Embryonic facial prominence (tissue), 1 donor: ENCODE data around the gene BABAM1.

Experiments
- DNase-seq: peaks from one replicate; pipeline ENCODE4 v3.0.0-alpha.2; 2016; ENCODE audit errors: extremely low spot score

The BABAM1 gene

GRCh38 chr19:17243211-17243829, 23.9 kb upstream of the BABAM1 start:
- DNase-seq: no peak

DNA sequence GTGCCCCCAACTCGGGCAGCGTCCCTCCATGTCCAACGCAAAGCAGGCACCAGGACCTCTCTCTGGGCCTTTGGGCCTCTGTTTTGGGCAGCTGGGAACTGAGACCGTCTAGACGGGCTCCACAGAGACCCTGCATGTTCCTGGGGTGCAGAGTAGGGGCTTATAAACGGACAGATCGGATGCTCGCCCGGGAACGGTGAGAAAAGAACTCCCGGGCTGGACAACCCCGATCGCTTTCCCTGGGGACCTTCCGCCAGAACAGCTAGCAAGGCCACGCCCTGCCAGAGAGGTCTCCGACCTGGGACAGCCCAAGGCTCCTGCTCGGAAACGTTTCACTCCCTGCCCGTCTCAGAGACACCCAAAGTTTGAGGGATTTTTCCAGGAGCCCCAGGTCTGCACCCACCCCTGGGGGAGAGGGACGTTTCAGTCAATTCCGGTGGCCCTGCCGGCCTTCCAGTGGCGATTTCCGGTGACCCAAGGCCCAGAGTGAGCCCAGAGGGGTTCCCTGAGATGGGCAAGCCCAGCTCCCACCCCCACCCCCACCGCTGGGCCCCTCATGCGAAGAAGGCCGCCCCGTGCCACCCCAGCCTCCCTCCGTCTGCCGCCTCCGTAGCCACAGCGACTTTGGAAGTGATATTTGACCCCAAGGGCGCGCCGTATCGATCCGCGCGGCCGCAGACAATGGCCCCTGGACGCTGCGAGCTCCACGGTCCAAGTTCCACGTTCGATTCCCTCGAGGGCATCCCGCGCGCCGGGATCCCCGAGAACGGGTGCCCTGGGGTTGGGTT, 23.2 kb upstream of the BABAM1 start:
- no peak for DNase-seq

DNA sequence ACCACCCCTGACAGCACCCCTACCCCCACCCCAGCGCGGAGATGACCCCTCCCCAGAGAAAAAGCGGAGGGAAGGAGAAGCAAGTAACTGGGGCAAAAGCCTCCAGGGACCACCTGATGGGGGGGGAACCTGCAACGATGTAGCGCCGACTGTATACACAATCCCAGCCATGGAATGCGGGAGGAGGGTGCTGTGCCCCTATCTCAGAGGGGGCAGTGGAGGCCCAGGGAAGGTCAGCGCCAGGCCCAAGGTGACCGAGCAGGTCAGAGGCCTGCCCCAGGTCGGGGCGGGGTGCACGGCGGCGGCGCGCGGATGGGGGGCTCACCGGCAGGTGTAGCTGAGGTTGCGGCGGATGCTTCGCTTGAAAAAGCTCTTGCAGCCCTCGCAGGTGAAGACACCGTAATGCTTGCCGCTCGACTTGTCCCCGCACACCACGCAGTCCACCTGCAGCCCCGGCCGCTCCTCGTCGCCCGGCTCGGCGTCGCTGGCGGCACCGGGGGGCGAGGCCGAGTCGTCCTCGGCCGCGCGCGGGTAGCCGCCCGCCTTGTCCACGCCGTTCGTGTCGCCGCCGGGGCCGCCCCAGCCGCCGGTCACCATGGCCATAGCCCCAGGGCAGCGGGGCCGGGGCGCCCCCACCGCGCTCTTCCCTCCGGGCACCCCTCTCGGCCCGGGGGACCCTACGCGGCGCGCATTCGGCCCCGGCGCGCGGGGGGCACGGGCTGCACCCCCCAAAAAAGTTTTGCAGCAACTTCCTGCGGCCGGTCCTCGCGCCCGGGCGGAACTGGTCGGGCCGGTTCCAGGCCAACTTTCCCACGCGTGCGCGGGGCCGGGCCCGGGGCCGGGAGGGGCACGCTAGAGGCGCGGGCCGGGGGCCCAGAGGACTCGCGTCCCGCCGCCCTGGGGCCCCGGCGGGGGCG, 22.4 kb upstream of the BABAM1 start:
- no peak for DNase-seq

DNA sequence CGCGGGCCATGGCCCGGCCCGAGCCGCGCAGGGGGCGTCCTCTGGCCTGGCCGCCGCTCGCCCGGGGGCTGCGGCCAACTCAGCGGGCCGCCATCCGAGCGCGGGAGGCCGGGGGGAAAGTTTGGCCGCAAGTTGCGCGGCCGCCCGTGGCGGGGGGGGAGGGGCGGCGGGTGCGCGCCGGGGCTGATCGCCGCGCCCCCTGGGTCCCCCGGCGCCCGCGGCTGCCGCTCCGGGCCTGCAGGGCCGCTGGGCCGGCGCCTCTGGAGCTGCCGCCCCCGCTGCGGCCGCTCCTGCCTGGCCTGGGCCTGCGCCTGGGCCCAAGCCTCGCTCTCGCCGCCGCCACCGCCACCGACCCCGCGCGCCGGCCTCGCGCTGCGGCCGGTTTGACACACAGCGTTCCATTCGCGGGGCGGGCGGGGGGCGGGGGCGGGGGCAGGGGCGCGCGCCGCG, 21.7 kb upstream of the BABAM1 start, which contains the start of gene NR2F6:
Gene NR2F6 (minus strand): TSS at position 385 of the 450 bp plus-strand sequence. CDS start 699 bp downstream, outside the sequence.
- no peak for DNase-seq

GRCh38 chr19:17246681-17247425, 20.4 kb upstream of the BABAM1 start:
- no peak for DNase-seq

DNA sequence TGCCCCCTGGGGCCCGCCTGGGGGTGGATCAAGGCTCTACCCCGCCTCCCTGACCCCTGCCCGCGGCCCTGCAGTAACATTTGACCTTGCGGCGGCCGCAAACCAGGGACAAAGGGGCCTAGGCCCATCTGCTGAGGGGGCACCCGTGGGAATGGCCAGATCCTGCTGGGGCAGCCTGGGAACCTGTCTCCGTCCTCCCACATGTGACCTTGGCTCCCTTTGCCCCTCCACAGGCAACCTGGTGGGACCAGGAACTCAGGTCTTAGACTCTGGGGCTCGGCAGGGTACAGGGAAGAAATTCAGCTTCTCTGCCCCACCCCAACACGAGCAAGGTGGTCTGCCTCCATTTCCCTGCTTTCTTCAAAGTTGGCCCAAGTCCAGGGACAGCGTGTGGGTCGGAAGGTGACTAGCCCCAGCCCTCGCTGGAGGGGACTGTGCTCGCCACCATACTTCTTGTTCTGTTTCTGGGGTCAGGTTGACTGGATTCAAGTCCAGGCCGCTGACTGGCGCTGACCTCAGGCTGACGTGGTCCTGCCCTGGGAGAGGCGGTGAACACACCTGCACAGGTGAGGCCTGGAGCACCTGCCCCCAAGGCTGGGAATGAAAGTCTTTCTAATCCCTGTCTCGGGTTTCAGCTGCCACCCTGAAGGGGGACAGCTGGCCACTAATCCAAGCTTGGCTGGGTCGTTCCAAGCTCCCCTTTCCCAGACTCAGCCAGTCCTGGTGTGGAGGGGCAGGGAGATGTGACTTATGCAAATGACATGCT, 19.0 kb upstream of the BABAM1 start:
- no peak for DNase-seq

DNA sequence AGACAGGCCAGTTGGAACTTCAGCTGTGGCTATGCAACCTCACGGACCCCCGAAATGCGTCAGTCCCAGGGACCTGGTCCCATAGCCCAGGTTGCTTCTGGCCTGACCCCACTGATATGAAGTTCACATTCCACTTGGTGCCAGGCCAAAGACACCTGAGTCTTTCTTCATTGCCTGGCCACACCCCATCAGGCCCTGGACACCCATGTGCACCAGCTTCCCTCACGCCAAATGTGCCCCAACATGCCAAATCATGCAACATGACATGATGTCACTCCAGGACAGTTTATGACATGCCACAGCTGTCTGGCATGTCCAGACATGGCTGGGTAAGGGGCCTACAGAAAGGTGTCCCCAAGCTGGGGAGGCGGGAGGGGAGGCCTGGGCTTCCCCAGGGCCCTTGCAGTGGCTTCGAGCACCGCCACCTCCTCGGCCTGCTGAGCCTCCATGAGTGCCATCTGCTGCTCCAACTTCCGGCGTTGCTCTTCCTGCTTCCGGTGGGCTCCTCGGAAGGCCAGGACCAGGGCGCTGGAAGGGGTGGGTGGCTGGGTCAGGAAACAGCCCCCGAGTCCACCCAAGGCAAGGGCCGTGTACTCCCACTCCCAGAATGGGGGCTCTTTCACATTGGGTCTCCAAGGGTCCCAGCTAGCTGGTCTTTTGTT, 17.2 kb upstream of the BABAM1 start:
- DNase-seq: no peak

- DNase-seq: no peak
These were observed 12.6 kb upstream of the BABAM1 start for GRCh38 chr19:17254636-17255035.

GRCh38 chr19:17255150-17255621, 12.1 kb upstream of the BABAM1 start:
- no peak for DNase-seq

DNA sequence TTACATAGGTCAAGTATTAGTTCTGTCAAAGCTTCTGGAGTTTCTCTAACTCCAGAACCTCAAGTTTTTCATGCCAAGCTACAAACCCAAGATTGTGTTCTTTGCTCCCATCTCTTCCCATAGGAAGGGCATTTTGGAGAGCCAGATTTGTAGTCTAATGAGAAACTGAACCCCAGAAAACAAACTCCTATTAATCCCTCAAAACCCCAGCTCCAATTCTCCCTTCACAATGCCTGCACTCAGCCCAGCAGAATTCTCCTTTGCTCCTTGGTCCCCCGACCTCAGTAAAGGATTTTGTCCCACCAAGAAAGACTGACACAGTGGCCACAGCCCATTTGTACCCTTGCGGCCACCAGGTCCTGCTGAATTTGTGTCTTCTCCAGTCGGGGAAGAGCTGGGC, 11.1 kb upstream of the BABAM1 start:
- DNase-seq: no peak

GRCh38 chr19:17259118-17259780, 8.0 kb upstream of the BABAM1 start:
- DNase-seq: no peak

GRCh38 chr19:17259934-17260333, 7.3 kb upstream of the BABAM1 start:
- no peak for DNase-seq

- no peak for DNase-seq
These were observed 6.4 kb upstream of the BABAM1 start for GRCh38 chr19:17260842-17261325.

GRCh38 chr19:17262557-17262956, 4.7 kb upstream of the BABAM1 start:
- DNase-seq: no peak

GRCh38 chr19:17263712-17264640, 3.3 kb upstream of the BABAM1 start:
- no peak for DNase-seq

- DNase-seq: no peak
These were observed 2.6 kb upstream of the BABAM1 start, which contains the start of gene USHBP1 for GRCh38 chr19:17264641-17264979. USHBP1 (minus strand) TSS chr19:17264745; CDS start chr19:17264299, 446 bp downstream.

- no peak for DNase-seq
These were observed 1.2 kb upstream of the BABAM1 start for GRCh38 chr19:17266026-17266425.

- DNase-seq: no peak
These were observed 661 bp upstream of the BABAM1 start for GRCh38 chr19:17266589-17266974.
